Stomach (tissue), 9 donors: ENCODE results near the gene PRR23B. TPM values are rescaled to one million over a fixed set of nuclear protein-coding genes. Genes with fewer than 3 reads are reported as not detected.

Source experiments
- DNase-seq, 2 donors: peaks; one replicate each; pipeline versions ENCODE4 v3.0.0 to v3.0.0-alpha.2; 2013 to 2019
- H3K27ac ChIP-seq, 5 donors: fragments of 200-600 bp in 4 of 5; sonication (generic) in 4 of 5; one replicate each; pipeline ENCODE4 v1.5.1; 2013 to 2019; ENCODE audit warnings: mild to moderate bottlenecking in 1 of 5, moderate library complexity in 1 of 5
- H3K27me3 ChIP-seq, 3 donors: fragments of 200-600 bp; sonication (generic); one replicate each; pipeline ENCODE4 v1.5.1; 2017 to 2019; ENCODE audit warnings: mixed run types in 1 of 3
- H3K36me3 ChIP-seq, 4 donors: fragments of 200-600 bp; sonication (generic); 1 replicate in 3 of 4; 2 replicates in 1 of 4; pipeline ENCODE4 v1.5.1; 2016 to 2019
- H3K4me1 ChIP-seq, 4 donors: fragments of 200-600 bp; sonication (generic); one replicate each; pipeline ENCODE4 v1.5.1; 2016 to 2019
- H3K4me3 ChIP-seq, 4 donors: fragments of 200-600 bp; sonication (generic) in 3 of 4; one replicate each; pipeline ENCODE4 v1.5.1; 2016 to 2019; ENCODE audit warnings: mild to moderate bottlenecking in 1 of 4
- H3K9me3 ChIP-seq, 4 donors: fragments of 200-600 bp; sonication (generic); one replicate each; pipeline ENCODE4 v1.5.1; 2016 to 2019
- CTCF ChIP-seq, 7 experiments: fragments of 450-650 bp in 4 of 7; fragments of 200-600 bp in 3 of 7; sonication (generic) in 3 of 7; IDR thresholded peaks; one replicate each; pipeline ENCODE4 v1.5.1; 2016 to 2019; ENCODE audit warnings: antibody characterized with exemption in 7 of 7, control low read depth in 2 of 7, mild to moderate bottlenecking in 1 of 7
- EP300 ChIP-seq: sonication (generic); formaldehyde crosslinking; IDR thresholded peaks from one replicate; pipeline ENCODE4 v1.6.1; 2017; ENCODE audit warnings: antibody characterized with exemption
- POLR2A ChIP-seq, 4 donors: fragments of 450-650 bp; IDR thresholded peaks; one replicate each; pipeline ENCODE4 v1.6.1; 2016; ENCODE audit warnings: antibody characterized with exemption in 4 of 4, control low read depth in 2 of 4, mild to moderate bottlenecking in 1 of 4, moderate library complexity in 1 of 4
- POLR2AphosphoS5 ChIP-seq, 3 donors: sonication (generic); formaldehyde crosslinking; IDR thresholded peaks; one replicate each; pipeline ENCODE4 v1.6.1; 2016; ENCODE audit warnings: antibody characterized with exemption in 3 of 3
- WGBS, 5 donors: extraction: QIAGEN DNeasy Blood & Tissue Kit in 3 of 5; methylation state at CpG; one replicate each; pipeline versions ENCODE4 v1.1.5 to v1.1.7; 2013 to 2018; 5-methylcytosine and 5-hydroxymethylcytosine counted together
- intact Hi-C: fragments of 100-400 bp; cut with DNase I; formaldehyde crosslinking; loops from one replicate; pipeline ENCODE4 v1.15.1; 2023; ENCODE audit warnings: low total_unique reads
- polyA plus RNA-seq, 3 donors: library from polyadenylated mRNA; stranded (reverse); fragments of 200-250 nt; gene quantifications; one replicate each; pipeline ENCODE4 v1.2.3, GENCODE V29; 2013
- total RNA-seq, 5 donors: library from RNA; depleted of rRNA; stranded (reverse); fragments of >200 nt; gene quantifications; one replicate each; pipeline versions ENCODE4 v1.1.0 to v1.2.3, GENCODE V29; 2014 to 2016
- donor health status: healthy with polysubstance abuse.
- donor health status: Bipolar disorder and iron deficiency.
- donor health status: healthy.

PRR23B gene
- total and polyA plus RNA-seq, 8 donors: not detected

- Histone ChIP-seq H3K27me3 (peaks cover 0 to 14% (median 0%) of the 10 kb centered on the region in 3 donors), H3K4me1 (no peaks in the 10 kb centered on the region), H3K4me3 (no peak overlapping the region), H3K27ac (no peak overlapping the region), H3K36me3 (no peaks in the 10 kb centered on the region), H3K9me3 (peaks cover 12 to 24% (median 19%) of the 10 kb centered on the region in 4 donors)
- intact Hi-C loops: no loop called here
- 59 to 69% (median 60%) methylated on average over 29 to 81 of the region's 81 CpGs for WGBS, 5 donors
- no peak for TF ChIP-seq POLR2A (IDR thresholded peaks at IDR 0.05)
- TF ChIP-seq POLR2AphosphoS5 (IDR thresholded peaks at IDR 0.05): no peak
- TF ChIP-seq EP300: no peak
- TF ChIP-seq CTCF (IDR thresholded peaks at IDR 0.05): no peak
- DNase-seq: no peak
Measured at GRCh38 chr3:139020036-139020867, 474 bp downstream of the PRR23B start.

- peaks cover 0 to 14% (median 0%) of the 10 kb centered on the region in 3 donors for H3K27me3 ChIP-seq
- 60 to 68% (median 65%) methylated on average over 3 of the region's 3 CpGs for WGBS, 5 donors
- H3K36me3 ChIP-seq: no peaks in the 10 kb centered on the region
- peaks cover 12 to 24% (median 22%) of the 10 kb centered on the region in 4 donors for H3K9me3 ChIP-seq
- TF ChIP-seq POLR2AphosphoS5 (IDR thresholded peaks at IDR 0.05) (no peak), CTCF (IDR thresholded peaks at IDR 0.05) (no peak), POLR2A (IDR thresholded peaks at IDR 0.05) (no peak), EP300 (no peak)
- no peak overlapping the region for H3K27ac ChIP-seq
- intact Hi-C loops: no loop called here
- DNase-seq: no peak
- H3K4me3 ChIP-seq: no peak overlapping the region
- H3K4me1 ChIP-seq: no peaks in the 10 kb centered on the region
Measured at GRCh38 chr3:139016430-139017048, 4.2 kb downstream of the PRR23B start.

- Histone ChIP-seq H3K36me3 (no peaks in the 10 kb centered on the region), H3K4me3 (no peak within 1 kb of the TSS), H3K27me3 (peaks cover 0 to 8% (median 0%) of the 10 kb centered on the region in 3 donors), H3K27ac (no peak within 1 kb of the TSS), H3K9me3 (peaks cover 3 to 34% (median 28%) of the 10 kb centered on the region in 4 donors), H3K4me1 (no peaks in the 10 kb centered on the region)
- 65 to 75% (median 69%) methylated on average over 42 to 60 of the region's 60 CpGs for WGBS, 5 donors
- no peak for TF ChIP-seq CTCF (IDR thresholded peaks at IDR 0.05)
- TF ChIP-seq POLR2AphosphoS5 (IDR thresholded peaks at IDR 0.05): no peak
- no peak for TF ChIP-seq EP300
- TF ChIP-seq POLR2A (IDR thresholded peaks at IDR 0.05): no peak
- no peak for DNase-seq
- intact Hi-C loops: no loop called here
Measured at GRCh38 chr3:139006051-139006716, 14.5 kb downstream of the PRR23B start, which contains the start of gene PRR23A. PRR23A (minus strand) TSS chr3:139006268; CDS start chr3:139006268, 0 bp downstream.

GRCh38 chr3:139005356-139005993 lies 15.3 kb downstream of the PRR23B start:
- WGBS, 5 donors: 81 to 94% (median 87%) methylated on average over 38 to 45 of the region's 45 CpGs
- H3K36me3 ChIP-seq: no peaks in the 10 kb centered on the region
- intact Hi-C loops: no loop called here
- no peaks in the 10 kb centered on the region for H3K4me1 ChIP-seq
- peaks cover 3 to 31% (median 28%) of the 10 kb centered on the region in 4 donors for H3K9me3 ChIP-seq
- no peak for DNase-seq
- no peak overlapping the region for H3K27ac ChIP-seq
- H3K27me3 ChIP-seq: peaks cover 0 to 8% (median 0%) of the 10 kb centered on the region in 3 donors
- TF ChIP-seq CTCF (IDR thresholded peaks at IDR 0.05): no peak
- no peak for TF ChIP-seq POLR2A (IDR thresholded peaks at IDR 0.05)
- TF ChIP-seq EP300: no peak
- TF ChIP-seq POLR2AphosphoS5 (IDR thresholded peaks at IDR 0.05): no peak
- no peak overlapping the region for H3K4me3 ChIP-seq
